ENCODE results near the gene PTGIS. TPM values are rescaled to one million over a fixed set of nuclear protein-coding genes. Genes with fewer than 3 reads are reported as not detected.
A peak's percentile ranks its signal among the peaks of the same experiment; 100 is the strongest.

PTGIS gene
- total and polyA plus RNA-seq, 4 experiments from 2014 or later = not detected

DNA sequence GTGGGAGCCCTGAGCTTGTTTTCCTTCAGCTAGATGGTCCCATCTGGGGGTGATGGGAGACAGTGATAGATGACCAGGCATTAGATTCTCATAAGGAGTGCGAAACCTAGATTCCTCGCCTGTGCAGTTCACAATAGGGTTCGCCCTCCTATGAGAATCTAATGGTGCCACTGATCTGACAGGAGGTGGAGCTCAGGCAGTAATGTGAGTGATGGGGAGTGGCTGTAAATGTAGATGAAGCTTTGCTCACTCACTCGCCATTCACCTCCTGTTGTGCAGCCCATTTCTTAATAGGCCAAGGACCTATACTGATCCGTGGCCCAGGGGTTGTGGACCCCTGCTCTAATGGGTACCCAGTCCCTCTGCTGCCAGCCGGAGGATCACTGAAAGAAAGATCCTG is 64.8 kb downstream of the PTGIS start:
- no peak overlapping the region for H3K27ac Mint-ChIP-seq
- intact Hi-C loops (cut with micrococcal nuclease) = no loop called here
- H3K36me3 Mint-ChIP-seq = no peaks in the 10 kb centered on the region
- H3K36me3 ChIP-seq (ENCODE audit: insufficient read depth, low read length) = no peaks in the 10 kb centered on the region
- DNase-seq = no peak
- no peaks in the 10 kb centered on the region for H3K9me3 ChIP-seq (ENCODE audit: control insufficient read depth in 1 of 2, low read length in 2 of 2)
- H3K27me3 ChIP-seq (ENCODE audit: insufficient read depth, low read length) = peaks cover 4% of the 10 kb centered on the region
- no peaks in the 10 kb centered on the region for H3K4me1 Mint-ChIP-seq
- H3K4me3 Mint-ChIP-seq = no peak overlapping the region
- CTCF ChIA-PET (ENCODE audit: partially characterized antibody) = no interaction called here
- H3K27ac ChIP-seq (ENCODE audit: low read depth, low read length) = no peak overlapping the region
- peaks cover 24 to 37% of the 10 kb centered on the region in 2 donors for H3K27me3 Mint-ChIP-seq
- POLR2A ChIA-PET (ENCODE audit: partially characterized antibody) = no interaction called here
- peaks cover 0 to 2% (median 0%) of the 10 kb centered on the region in 8 donors for H3K9me3 Mint-ChIP-seq
- no peak overlapping the region for H3K4me3 ChIP-seq (ENCODE audit: low read length in 2 of 2)
- H3K4me1 ChIP-seq (ENCODE audit: insufficient read depth, low read length) = no peaks in the 10 kb centered on the region

DNA sequence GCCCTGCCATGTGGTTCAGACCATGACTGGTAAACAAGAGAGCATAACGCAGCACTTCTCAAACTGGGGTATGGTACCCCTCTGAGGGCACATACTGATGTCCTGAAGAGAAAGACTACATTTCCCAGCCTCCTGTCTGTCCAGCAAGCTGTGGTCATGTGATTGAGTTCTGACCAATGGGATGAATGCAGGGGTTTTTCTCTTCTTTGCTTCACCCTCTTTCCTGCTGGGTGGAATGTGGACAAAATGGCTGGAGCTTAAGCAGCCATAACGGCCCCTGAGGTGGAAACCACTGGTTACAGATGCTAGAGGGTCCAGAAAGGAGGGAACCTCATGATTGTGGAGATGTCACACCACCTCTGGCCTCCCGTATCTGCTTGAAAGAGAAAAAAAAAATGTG is 66.0 kb downstream of the PTGIS start:
- Histone ChIP-seq H3K4me1 (ENCODE audit: insufficient read depth, low read length) (no peaks in the 10 kb centered on the region), H3K4me3 (ENCODE audit: low read length in 2 of 2) (no peak overlapping the region), H3K27me3 (ENCODE audit: insufficient read depth, low read length) (peaks cover 4% of the 10 kb centered on the region), H3K27ac (ENCODE audit: low read depth, low read length) (no peak overlapping the region), H3K36me3 (ENCODE audit: insufficient read depth, low read length) (no peaks in the 10 kb centered on the region), H3K9me3 (ENCODE audit: control insufficient read depth in 1 of 2, low read length in 2 of 2) (no peaks in the 10 kb centered on the region)
- Mint-ChIP-seq H3K4me3 (no peak overlapping the region), H3K27me3 (peaks cover 17 to 38% of the 10 kb centered on the region in 2 donors), H3K4me1 (no peaks in the 10 kb centered on the region), H3K27ac (no peak overlapping the region), H3K36me3 (no peaks in the 10 kb centered on the region), H3K9me3 (peaks cover 0 to 3% (median under 1%) of the 10 kb centered on the region in 8 donors)
- DNase-seq = no peak
- intact Hi-C loops (cut with micrococcal nuclease) = no loop called here
- ChIA-PET POLR2A (ENCODE audit: partially characterized antibody) (no interaction called here), CTCF (ENCODE audit: partially characterized antibody) (no interaction called here)

DNA sequence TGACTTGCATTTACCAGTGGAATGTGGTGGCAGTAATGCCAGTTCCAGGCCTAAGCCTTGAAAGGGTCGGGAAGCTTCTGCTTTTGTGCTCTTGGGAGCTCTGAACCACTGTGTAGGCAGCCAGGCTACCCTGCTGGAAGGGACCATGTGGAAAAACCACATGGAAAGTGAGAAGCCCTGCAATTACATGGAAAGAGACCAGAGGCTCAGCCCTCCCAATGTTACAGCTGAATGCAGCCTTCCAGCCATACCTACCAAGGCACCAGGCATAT is 70.6 kb downstream of the PTGIS start:
- no peaks in the 10 kb centered on the region for H3K36me3 Mint-ChIP-seq
- no peak overlapping the region for H3K27ac Mint-ChIP-seq
- H3K4me1 Mint-ChIP-seq = no peaks in the 10 kb centered on the region
- no peak overlapping the region for H3K27ac ChIP-seq (ENCODE audit: low read depth, low read length)
- no peaks in the 10 kb centered on the region for H3K9me3 ChIP-seq (ENCODE audit: control insufficient read depth in 1 of 2, low read length in 2 of 2)
- no peaks in the 10 kb centered on the region for H3K27me3 ChIP-seq (ENCODE audit: insufficient read depth, low read length)
- H3K4me1 ChIP-seq (ENCODE audit: insufficient read depth, low read length) = no peaks in the 10 kb centered on the region
- H3K4me3 ChIP-seq (ENCODE audit: low read length in 2 of 2) = no peak overlapping the region
- POLR2A ChIA-PET (ENCODE audit: partially characterized antibody) = no interaction called here
- H3K36me3 ChIP-seq (ENCODE audit: insufficient read depth, low read length) = no peaks in the 10 kb centered on the region
- CTCF ChIA-PET (ENCODE audit: partially characterized antibody) = interaction anchor here (1.3 kb wide), 1 partner anchor 13 kb away, joined by 3 read pairs; no protein-coding TSS in a partner anchor
- H3K27me3 Mint-ChIP-seq = peaks cover 19 to 27% of the 10 kb centered on the region in 2 donors
- no peak overlapping the region for H3K4me3 Mint-ChIP-seq
- intact Hi-C loops (cut with micrococcal nuclease) = no loop called here
- peaks cover 0 to 3% (median 0%) of the 10 kb centered on the region in 8 donors for H3K9me3 Mint-ChIP-seq
- DNase-seq = no peak

DNA sequence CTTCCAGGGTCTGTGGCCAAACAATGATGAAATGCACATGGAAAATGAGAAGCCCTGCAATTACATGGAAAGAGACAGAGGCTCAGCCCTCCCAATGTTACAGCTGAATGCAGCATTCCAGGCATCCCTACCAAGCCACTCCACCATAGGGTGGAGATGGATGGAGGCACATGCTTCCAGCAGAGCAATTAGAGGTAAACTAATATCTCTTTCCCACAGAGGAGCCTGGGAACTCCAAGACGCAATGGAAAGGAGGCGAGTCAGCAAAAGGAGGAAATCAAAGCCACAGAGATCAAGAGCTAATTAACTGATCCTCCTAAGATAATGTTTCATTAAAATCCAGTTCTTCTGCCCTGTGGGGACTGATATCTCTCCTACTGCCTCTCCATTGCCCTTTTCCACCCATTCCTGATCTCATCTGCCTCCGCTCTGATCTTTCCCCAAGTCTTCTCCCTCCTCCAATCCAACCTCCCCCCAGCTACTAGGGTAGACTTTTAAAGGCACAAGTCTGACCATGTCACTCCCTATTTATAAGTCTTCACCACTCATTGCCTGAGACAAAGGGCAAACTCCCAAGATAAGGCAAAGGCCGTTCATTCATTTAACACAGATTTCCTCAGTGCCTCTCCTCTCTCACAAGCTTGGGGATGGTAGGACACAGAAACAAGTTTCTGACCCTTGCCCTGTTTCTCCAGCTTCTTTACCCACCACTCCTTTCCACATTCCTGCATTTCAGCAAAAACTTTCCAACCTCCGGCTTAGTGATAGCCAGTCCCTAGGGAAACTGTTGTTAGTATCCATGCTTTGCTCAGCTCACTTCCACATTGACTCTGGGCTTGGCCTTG is 71.2 kb downstream of the PTGIS start:
- H3K4me3 Mint-ChIP-seq = peak overlapping the region in 1 of 8 donors; percentile 46
- peaks cover 22 to 31% of the 10 kb centered on the region in 2 donors for H3K27me3 Mint-ChIP-seq
- Histone ChIP-seq H3K36me3 (ENCODE audit: insufficient read depth, low read length) (no peaks in the 10 kb centered on the region), H3K9me3 (ENCODE audit: control insufficient read depth in 1 of 2, low read length in 2 of 2) (no peaks in the 10 kb centered on the region), H3K27me3 (ENCODE audit: insufficient read depth, low read length) (no peaks in the 10 kb centered on the region), H3K4me1 (ENCODE audit: insufficient read depth, low read length) (no peaks in the 10 kb centered on the region), H3K27ac (ENCODE audit: low read depth, low read length) (no peak overlapping the region), H3K4me3 (ENCODE audit: low read length in 2 of 2) (no peak overlapping the region)
- H3K36me3 Mint-ChIP-seq = no peaks in the 10 kb centered on the region
- no peaks in the 10 kb centered on the region for H3K4me1 Mint-ChIP-seq
- intact Hi-C loops (cut with micrococcal nuclease) = no loop called here
- ChIA-PET POLR2A (ENCODE audit: partially characterized antibody) (no interaction called here), CTCF (ENCODE audit: partially characterized antibody) (interaction anchor here (1.3 kb wide), 1 partner anchor 12 kb away, joined by 3 read pairs; no protein-coding TSS in a partner anchor)
- peaks cover 0 to 5% (median 0%) of the 10 kb centered on the region in 8 donors for H3K9me3 Mint-ChIP-seq
- H3K27ac Mint-ChIP-seq = no peak overlapping the region
- DNase-seq = no peak

DNA sequence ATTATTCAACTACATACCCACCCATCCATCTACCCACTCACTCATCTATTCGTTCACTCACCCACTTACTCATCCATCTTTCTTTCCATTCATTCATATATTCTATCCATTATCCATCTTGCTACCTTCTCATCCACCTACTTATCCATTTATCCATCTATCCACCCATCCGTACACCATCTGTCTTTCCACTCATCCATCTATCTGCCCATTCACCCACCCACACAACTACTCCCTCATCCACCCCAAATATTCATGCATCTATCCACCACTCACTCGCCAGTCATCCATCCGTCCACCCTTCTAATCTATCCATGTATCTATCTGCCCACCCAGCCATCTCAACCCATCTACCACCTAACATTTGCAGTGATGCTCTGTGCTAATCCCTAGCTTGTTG is 71.9 kb downstream of the PTGIS start:
- POLR2A ChIA-PET (ENCODE audit: partially characterized antibody) = no interaction called here
- Histone ChIP-seq H3K4me1 (ENCODE audit: insufficient read depth, low read length) (no peaks in the 10 kb centered on the region), H3K27ac (ENCODE audit: low read depth, low read length) (no peak overlapping the region), H3K36me3 (ENCODE audit: insufficient read depth, low read length) (no peaks in the 10 kb centered on the region), H3K27me3 (ENCODE audit: insufficient read depth, low read length) (peaks cover 5% of the 10 kb centered on the region), H3K4me3 (ENCODE audit: low read length in 2 of 2) (no peak overlapping the region), H3K9me3 (ENCODE audit: control insufficient read depth in 1 of 2, low read length in 2 of 2) (no peaks in the 10 kb centered on the region)
- CTCF ChIA-PET (ENCODE audit: partially characterized antibody) = no interaction called here
- no peak for DNase-seq
- Mint-ChIP-seq H3K9me3 (peaks cover 0 to 8% (median 0%) of the 10 kb centered on the region in 8 donors), H3K4me3 (no peak overlapping the region), H3K4me1 (no peaks in the 10 kb centered on the region), H3K36me3 (peaks cover 0 to 4% of the 10 kb centered on the region in 2 donors), H3K27me3 (peaks cover 23 to 28% of the 10 kb centered on the region in 2 donors), H3K27ac (no peak overlapping the region)
- intact Hi-C loops (cut with micrococcal nuclease) = no loop called here

DNA sequence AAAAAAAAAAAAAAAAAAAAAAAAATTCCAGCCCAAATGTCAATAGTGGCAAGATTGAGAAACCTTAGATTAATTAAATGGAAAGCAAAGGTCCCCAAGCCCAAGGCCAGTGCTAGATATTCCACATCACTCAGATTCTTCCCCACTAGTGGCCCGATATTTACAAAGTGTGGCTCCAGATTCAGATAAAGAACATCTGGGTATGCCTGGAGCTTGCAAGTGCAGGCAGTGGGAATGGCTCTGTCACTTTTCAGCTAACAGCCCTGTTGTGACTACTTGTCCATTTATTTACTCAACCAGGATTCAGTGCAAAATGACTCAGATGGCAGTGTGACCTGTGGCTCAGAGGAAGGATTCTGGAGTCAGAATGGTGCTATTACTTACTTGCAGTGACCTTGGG is 77.2 kb downstream of the PTGIS start:
- Histone ChIP-seq H3K27ac (ENCODE audit: low read depth, low read length) (no peak overlapping the region), H3K27me3 (ENCODE audit: insufficient read depth, low read length) (peaks cover 7% of the 10 kb centered on the region), H3K4me3 (ENCODE audit: low read length in 2 of 2) (no peak overlapping the region), H3K9me3 (ENCODE audit: control insufficient read depth in 1 of 2, low read length in 2 of 2) (no peaks in the 10 kb centered on the region), H3K36me3 (ENCODE audit: insufficient read depth, low read length) (no peaks in the 10 kb centered on the region), H3K4me1 (ENCODE audit: insufficient read depth, low read length) (no peaks in the 10 kb centered on the region)
- no peak for DNase-seq
- Mint-ChIP-seq H3K27me3 (peaks cover 41 to 45% of the 10 kb centered on the region in 2 donors), H3K4me3 (no peak overlapping the region), H3K36me3 (peaks cover 0 to 13% of the 10 kb centered on the region in 2 donors), H3K9me3 (peaks cover 1 to 17% (median 11%) of the 10 kb centered on the region in 8 donors), H3K27ac (no peak overlapping the region), H3K4me1 (no peaks in the 10 kb centered on the region)
- POLR2A ChIA-PET (ENCODE audit: partially characterized antibody) = no interaction called here
- intact Hi-C loops (cut with micrococcal nuclease) = no loop called here
- CTCF ChIA-PET (ENCODE audit: partially characterized antibody) = no interaction called here

DNA sequence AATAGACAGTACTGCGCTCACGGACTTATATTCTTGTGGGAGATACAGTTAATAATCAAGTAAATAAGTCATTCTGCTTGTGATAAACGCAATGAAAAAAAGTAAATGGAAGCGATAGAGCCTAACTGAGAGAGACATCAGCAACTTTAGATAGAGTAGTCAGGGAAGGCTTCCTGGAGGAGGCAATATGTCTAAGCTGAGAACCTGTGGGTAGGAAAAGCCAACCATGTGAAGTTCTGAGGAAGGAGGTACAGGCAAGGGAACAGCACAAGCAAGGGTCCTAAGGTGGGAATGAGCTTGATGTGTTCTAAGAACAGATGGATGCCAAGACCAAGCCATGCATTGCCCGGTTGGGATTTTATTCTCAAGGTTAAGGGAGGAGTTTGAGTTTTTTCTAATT is 78.2 kb downstream of the PTGIS start:
- POLR2A ChIA-PET (ENCODE audit: partially characterized antibody) = no interaction called here

More for the DNA sequence above, 78.2 kb downstream of the PTGIS start:
- Mint-ChIP-seq H3K4me3 (no peak overlapping the region), H3K9me3 (peaks cover 3 to 17% (median 11%) of the 10 kb centered on the region in 8 donors), H3K27me3 (peaks cover 43 to 49% of the 10 kb centered on the region in 2 donors), H3K27ac (no peak overlapping the region), H3K36me3 (peaks cover 0 to 13% of the 10 kb centered on the region in 2 donors), H3K4me1 (peaks cover under 1 to 3% (median 2%) of the 10 kb centered on the region in 4 donors)
- no peak overlapping the region for H3K4me3 ChIP-seq (ENCODE audit: low read length in 2 of 2)
- H3K4me1 ChIP-seq (ENCODE audit: insufficient read depth, low read length) = peaks cover 1% of the 10 kb centered on the region
- H3K9me3 ChIP-seq (ENCODE audit: control insufficient read depth in 1 of 2, low read length in 2 of 2) = no peaks in the 10 kb centered on the region
- DNase-seq = no peak
- intact Hi-C loops (cut with micrococcal nuclease) = no loop called here
- peaks cover 14% of the 10 kb centered on the region for H3K27me3 ChIP-seq (ENCODE audit: insufficient read depth, low read length)
- no peaks in the 10 kb centered on the region for H3K36me3 ChIP-seq (ENCODE audit: insufficient read depth, low read length)
- CTCF ChIA-PET (ENCODE audit: partially characterized antibody) = no interaction called here
- no peak overlapping the region for H3K27ac ChIP-seq (ENCODE audit: low read depth, low read length)

Measured in CD4-positive, alpha-beta memory T cell (primary cell).